HUES48 (cell line): ENCODE data around the gene IFNA1.

Source experiments
- H3K27ac ChIP-seq: one replicate; pipeline ENCODE4 v1.7.0; 2013; ENCODE audit warnings: low read depth, low read length, inconsistent platforms
- H3K27me3 ChIP-seq: 2 replicates; pipeline ENCODE4 v1.6.1; 2013; ENCODE audit warnings: mild to moderate bottlenecking, low read length; ENCODE audit not compliant: control insufficient read depth, insufficient read depth
- H3K36me3 ChIP-seq: 2 replicates; pipeline ENCODE4 v1.6.1; 2013; ENCODE audit warnings: low read length; ENCODE audit not compliant: control insufficient read depth, insufficient read depth
- H3K4me1 ChIP-seq: 2 replicates; pipeline ENCODE4 v1.6.1; 2013; ENCODE audit warnings: mild to moderate bottlenecking, low read length; ENCODE audit not compliant: control insufficient read depth, insufficient read depth
- H3K4me3 ChIP-seq: 2 replicates; pipeline ENCODE4 v1.5.1; 2013; ENCODE audit warnings: mild to moderate bottlenecking, low read depth, low read length
- H3K9ac ChIP-seq: 2 replicates; pipeline ENCODE4 v1.6.1; 2013; ENCODE audit warnings: mild to moderate bottlenecking, low read depth, low read length, moderate library complexity
- H3K9me3 ChIP-seq: 2 replicates; pipeline ENCODE4 v1.6.1; 2013; ENCODE audit warnings: low read length; ENCODE audit not compliant: control insufficient read depth, insufficient read depth

IFNA1 gene

DNA sequence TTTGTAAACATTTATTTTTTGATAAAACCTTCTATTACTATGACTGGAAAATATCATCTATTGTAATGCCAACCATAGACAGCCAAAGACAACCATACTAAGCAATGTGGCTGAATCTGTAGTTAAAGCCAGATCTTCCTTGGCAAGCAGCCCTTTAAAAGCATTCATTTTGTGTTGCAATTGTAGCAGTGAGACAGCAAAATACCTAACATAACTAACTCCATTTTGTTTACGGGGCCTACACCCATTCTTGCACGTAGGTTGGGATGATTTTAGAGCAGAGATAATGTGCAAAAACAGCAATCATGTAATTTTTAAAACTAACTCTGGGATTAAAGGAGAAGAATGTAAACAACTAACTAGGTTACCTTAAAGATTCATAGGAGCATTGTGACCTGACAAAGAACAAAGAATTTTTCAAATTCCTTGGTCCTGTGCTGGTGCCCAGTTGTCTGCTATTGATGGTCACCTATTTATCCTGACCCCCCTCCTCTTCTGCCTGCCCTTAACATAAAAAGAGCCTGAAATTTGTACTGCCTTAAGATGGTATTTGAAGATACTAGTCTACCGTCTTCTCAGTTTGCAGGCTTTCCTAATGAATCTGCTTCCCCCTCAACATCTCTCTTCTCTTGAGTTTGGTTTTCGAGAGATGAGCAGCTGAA, 10.6 kb downstream of the IFNA1 start:
- Histone ChIP-seq H3K9ac (no peak overlapping the region), H3K27me3 (no peaks in the 10 kb centered on the region), H3K9me3 (no peaks in the 10 kb centered on the region), H3K4me1 (peaks cover 5% of the 10 kb centered on the region; the same call in 1 of the 2 replicates), H3K27ac (no peak overlapping the region), H3K4me3 (no peak overlapping the region), H3K36me3 (no peaks in the 10 kb centered on the region)

GRCh38 chr9:21452681-21453080, 12.4 kb downstream of the IFNA1 start:
- Histone ChIP-seq H3K27me3 (no peaks in the 10 kb centered on the region), H3K4me3 (no peak overlapping the region), H3K4me1 (peaks cover 5% of the 10 kb centered on the region; the same call in 1 of the 2 replicates), H3K9me3 (no peaks in the 10 kb centered on the region), H3K36me3 (no peaks in the 10 kb centered on the region), H3K9ac (no peak overlapping the region), H3K27ac (no peak overlapping the region)

DNA sequence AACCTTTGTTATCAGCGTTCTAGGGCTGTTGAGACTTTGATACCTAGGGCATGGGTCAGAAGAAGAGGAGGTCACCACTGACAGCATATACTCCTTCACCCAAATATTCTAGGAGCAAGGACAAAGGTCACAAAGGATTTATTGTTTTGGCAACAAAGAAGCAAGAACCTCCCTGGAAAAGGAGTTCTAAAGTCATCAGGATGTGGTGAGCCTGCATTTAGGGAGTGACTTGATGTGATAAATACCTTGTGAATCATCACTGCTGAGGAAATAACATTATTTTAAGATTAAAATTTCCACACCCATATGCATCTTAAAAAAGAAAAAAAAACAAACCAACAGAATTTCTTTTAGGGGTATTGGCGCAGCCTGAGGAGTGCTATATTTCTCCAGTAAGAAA, 13.9 kb downstream of the IFNA1 start:
- no peaks in the 10 kb centered on the region for H3K36me3 ChIP-seq
- H3K27me3 ChIP-seq: no peaks in the 10 kb centered on the region
- H3K9ac ChIP-seq: no peak overlapping the region
- H3K27ac ChIP-seq: no peak overlapping the region
- H3K4me3 ChIP-seq: no peak overlapping the region
- H3K9me3 ChIP-seq: no peaks in the 10 kb centered on the region
- peaks cover 5% of the 10 kb centered on the region; the same call in 1 of the 2 replicates for H3K4me1 ChIP-seq

- Histone ChIP-seq H3K9ac (no peak overlapping the region), H3K36me3 (no peaks in the 10 kb centered on the region), H3K4me3 (no peak overlapping the region), H3K9me3 (no peaks in the 10 kb centered on the region), H3K4me1 (peaks cover 5% of the 10 kb centered on the region; the same call in 1 of the 2 replicates), H3K27me3 (no peaks in the 10 kb centered on the region), H3K27ac (no peak overlapping the region)
These were observed 15.1 kb downstream of the IFNA1 start for GRCh38 chr9:21455320-21455719.

- H3K27me3 ChIP-seq: no peaks in the 10 kb centered on the region; the same call in 1 of the 2 replicates
- H3K4me3 ChIP-seq: no peak overlapping the region
- no peaks in the 10 kb centered on the region; the same call in 1 of the 2 replicates for H3K9me3 ChIP-seq
- H3K4me1 ChIP-seq: no peaks in the 10 kb centered on the region
- no peaks in the 10 kb centered on the region for H3K36me3 ChIP-seq
- H3K27ac ChIP-seq: no peak overlapping the region
- H3K9ac ChIP-seq: no peak overlapping the region
These were observed 21.1 kb downstream of the IFNA1 start for GRCh38 chr9:21461377-21461776.

- Histone ChIP-seq H3K9ac (no peak overlapping the region), H3K27ac (no peak overlapping the region), H3K9me3 (no peaks in the 10 kb centered on the region; the same call in 1 of the 2 replicates), H3K36me3 (no peaks in the 10 kb centered on the region), H3K4me3 (no peak overlapping the region), H3K27me3 (no peaks in the 10 kb centered on the region; the same call in 1 of the 2 replicates), H3K4me1 (no peaks in the 10 kb centered on the region)
These were observed 24.9 kb downstream of the IFNA1 start for GRCh38 chr9:21465138-21465537.

DNA sequence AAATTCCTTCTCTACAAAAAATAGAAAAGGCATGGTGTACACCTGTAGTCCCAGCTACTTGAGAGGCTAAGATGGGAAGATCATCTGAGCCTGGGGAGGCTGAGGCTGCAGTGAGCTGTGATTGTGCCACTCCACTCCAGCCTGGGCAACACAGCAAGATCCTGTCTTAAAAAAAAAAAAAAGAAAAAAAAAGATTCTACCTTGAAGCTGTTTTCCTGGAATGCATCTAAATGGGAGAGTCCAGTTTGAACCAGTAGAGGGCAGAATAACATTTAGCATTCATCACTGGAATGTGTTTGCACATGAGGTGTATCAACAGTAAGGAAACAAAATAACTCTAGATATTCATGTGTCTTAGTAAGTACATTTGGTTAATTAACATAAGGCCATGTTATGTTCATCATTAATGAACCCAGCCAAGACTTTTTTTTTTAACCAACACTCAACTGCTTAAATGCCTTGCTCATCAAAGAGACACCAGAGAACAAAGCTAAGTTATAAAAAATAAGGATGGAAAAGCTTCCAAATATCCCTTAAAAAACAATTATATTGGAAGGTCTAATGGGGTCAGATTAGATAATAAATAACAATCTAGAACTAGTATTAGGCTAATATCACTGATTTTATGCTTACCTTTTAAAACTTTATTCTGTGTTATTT, 25.8 kb downstream of the IFNA1 start:
- Histone ChIP-seq H3K27me3 (no peaks in the 10 kb centered on the region; the same call in 1 of the 2 replicates), H3K36me3 (no peaks in the 10 kb centered on the region), H3K27ac (no peak overlapping the region), H3K4me1 (peaks cover 1% of the 10 kb centered on the region; the same call in 1 of the 2 replicates), H3K4me3 (no peak overlapping the region), H3K9ac (no peak overlapping the region), H3K9me3 (no peaks in the 10 kb centered on the region; the same call in 1 of the 2 replicates)

DNA sequence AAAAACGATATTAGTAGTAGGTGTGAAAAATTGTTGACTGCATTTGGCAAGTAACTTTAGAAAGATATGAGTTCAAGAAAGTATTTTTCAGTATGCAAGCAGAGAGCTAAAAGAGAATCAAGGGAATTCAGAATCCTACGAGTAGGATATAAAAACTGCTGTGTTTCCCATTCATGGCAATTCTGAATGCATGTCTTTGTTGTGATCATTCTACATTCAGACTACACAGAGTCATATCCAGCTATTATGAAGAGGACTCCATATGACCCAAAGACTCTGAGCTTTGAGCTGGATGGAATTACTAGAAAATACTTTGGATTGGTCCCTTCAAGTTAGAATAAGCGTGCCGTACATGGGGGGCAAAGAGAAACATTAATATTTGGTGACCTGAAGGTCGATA, 29.9 kb downstream of the IFNA1 start:
- no peak overlapping the region for H3K4me3 ChIP-seq
- no peaks in the 10 kb centered on the region for H3K9me3 ChIP-seq
- H3K4me1 ChIP-seq: peaks cover 8% of the 10 kb centered on the region; the same call in 1 of the 2 replicates
- H3K36me3 ChIP-seq: no peaks in the 10 kb centered on the region
- H3K27ac ChIP-seq: no peak overlapping the region
- no peak overlapping the region for H3K9ac ChIP-seq
- no peaks in the 10 kb centered on the region for H3K27me3 ChIP-seq

- no peak overlapping the region for H3K27ac ChIP-seq
- H3K36me3 ChIP-seq: no peaks in the 10 kb centered on the region
- H3K9ac ChIP-seq: no peak overlapping the region
- no peaks in the 10 kb centered on the region for H3K27me3 ChIP-seq
- no peaks in the 10 kb centered on the region for H3K9me3 ChIP-seq
- H3K4me1 ChIP-seq: peaks cover 8% of the 10 kb centered on the region; the same call in 1 of the 2 replicates
- H3K4me3 ChIP-seq: no peak overlapping the region
These were observed 33.0 kb downstream of the IFNA1 start for GRCh38 chr9:21473236-21473635.

DNA sequence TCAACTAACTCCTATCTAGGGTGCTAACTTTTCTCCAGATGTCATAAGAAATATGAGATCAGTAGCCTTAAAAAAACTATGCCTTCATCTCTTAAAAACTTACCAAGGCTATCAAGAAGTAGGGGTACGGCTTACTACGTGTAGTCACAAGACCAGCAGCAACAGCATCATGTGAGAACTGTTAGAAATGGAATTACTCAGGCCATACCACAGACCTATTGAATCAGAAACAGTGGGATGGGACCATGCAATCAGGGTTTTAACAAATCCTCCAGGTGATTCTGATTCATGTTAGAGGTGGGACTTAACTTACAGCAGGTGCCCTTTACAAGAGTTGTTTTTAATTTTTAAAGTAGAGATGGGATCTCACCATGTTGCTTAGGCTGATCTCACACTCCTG, 37.2 kb downstream of the IFNA1 start:
- no peaks in the 10 kb centered on the region for H3K9me3 ChIP-seq
- H3K9ac ChIP-seq: no peak overlapping the region
- no peak overlapping the region for H3K27ac ChIP-seq
- H3K4me3 ChIP-seq: no peak overlapping the region
- no peaks in the 10 kb centered on the region for H3K4me1 ChIP-seq
- H3K27me3 ChIP-seq: no peaks in the 10 kb centered on the region
- H3K36me3 ChIP-seq: no peaks in the 10 kb centered on the region

GRCh38 chr9:21479152-21479702, 39.0 kb downstream of the IFNA1 start:
- H3K4me1 ChIP-seq: no peaks in the 10 kb centered on the region
- H3K4me3 ChIP-seq: no peak overlapping the region
- no peaks in the 10 kb centered on the region for H3K9me3 ChIP-seq
- no peak overlapping the region for H3K27ac ChIP-seq
- H3K36me3 ChIP-seq: no peaks in the 10 kb centered on the region
- H3K27me3 ChIP-seq: no peaks in the 10 kb centered on the region
- H3K9ac ChIP-seq: no peak overlapping the region
